Fibroblast of peridontal ligament (primary cell): ENCODE results near the gene TIGD1.

Experiments
- DNase-seq: peaks from one replicate; pipeline ENCODE4 v3.0.0-alpha.2; 2010; ENCODE audit errors: extremely low read depth

TIGD1 gene

GRCh38 chr2:232501794-232502390, 48.5 kb downstream of the TIGD1 start:
- DNase-seq: no peak

GRCh38 chr2:232501331-232501771, 49.0 kb downstream of the TIGD1 start:
- no peak for DNase-seq

GRCh38 chr2:232498452-232498851, 51.9 kb downstream of the TIGD1 start:
- DNase-seq: no peak
